Superior temporal gyrus (tissue), 1 donor: Measurements from ENCODE around the gene ZFP64.
A peak's percentile ranks its signal among the peaks of the same experiment; 100 is the strongest.
"Not testable (repeated sequence)": the region's sequence is repeated elsewhere in the genome, so short reads cannot be mapped to it uniquely, and the experiment has no call there.

ENCODE experiments used
- DNase-seq: peaks from one replicate; pipeline ENCODE4 v3.0.0-alpha.2; 2016; ENCODE audit errors: extremely low spot score

The ZFP64 gene

GRCh38 chr20:52191132-52191915 lies at the start of gene ZFP64:
Gene ZFP64 (minus strand): TSS chr20:52191779. CDS start chr20:52191636, 143 bp downstream.
- DNase-seq = peak; percentile 86

DNA sequence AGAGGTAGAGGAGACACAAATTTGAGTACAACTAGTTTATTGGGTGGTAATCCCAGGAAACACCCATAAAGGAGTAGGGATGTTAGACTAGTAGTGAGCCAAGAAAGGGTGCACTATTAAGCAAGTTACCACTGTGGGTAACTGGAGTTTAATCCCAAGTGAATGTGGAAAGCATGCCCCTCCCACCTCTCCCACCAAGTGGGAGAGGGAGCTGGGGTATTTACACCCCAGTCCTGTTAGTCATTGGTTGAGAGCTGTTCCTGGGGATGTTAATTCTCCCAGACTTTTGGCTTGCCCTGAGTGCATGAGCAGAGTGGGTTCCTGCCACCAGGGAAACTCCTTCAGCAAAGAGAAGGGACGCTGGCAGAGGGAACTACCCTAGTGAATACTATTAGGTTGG lies 49.2 kb upstream of the ZFP64 start:
- DNase-seq = no peak

- no peak for DNase-seq
Observed at GRCh38 chr20:52239102-52239501, 47.5 kb upstream of the ZFP64 start.

GRCh38 chr20:52236292-52236691 lies 44.7 kb upstream of the ZFP64 start:
- DNase-seq = peak; percentile 15

DNA sequence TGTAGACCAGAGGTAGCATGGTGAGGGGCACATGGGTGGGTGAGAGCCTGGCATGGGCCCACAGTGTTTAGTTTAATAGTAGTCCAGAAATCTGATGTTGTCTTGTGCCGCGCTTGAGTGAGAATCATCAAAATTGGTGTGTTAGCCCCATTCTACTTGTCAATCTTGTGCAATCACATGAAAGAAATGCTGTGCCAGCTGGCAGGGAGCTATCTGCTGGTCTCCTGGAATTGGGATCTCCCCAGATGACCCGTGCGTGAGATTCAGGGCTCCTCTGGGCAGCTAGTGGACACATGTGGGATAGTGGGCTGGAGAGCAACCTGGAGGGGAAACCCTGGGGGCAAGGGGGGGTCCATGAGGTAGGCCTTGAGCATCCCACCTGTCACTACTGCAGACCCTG lies 43.5 kb upstream of the ZFP64 start:
- DNase-seq = no peak

GRCh38 chr20:52234302-52235045 lies 42.9 kb upstream of the ZFP64 start:
- no peak for DNase-seq

DNA sequence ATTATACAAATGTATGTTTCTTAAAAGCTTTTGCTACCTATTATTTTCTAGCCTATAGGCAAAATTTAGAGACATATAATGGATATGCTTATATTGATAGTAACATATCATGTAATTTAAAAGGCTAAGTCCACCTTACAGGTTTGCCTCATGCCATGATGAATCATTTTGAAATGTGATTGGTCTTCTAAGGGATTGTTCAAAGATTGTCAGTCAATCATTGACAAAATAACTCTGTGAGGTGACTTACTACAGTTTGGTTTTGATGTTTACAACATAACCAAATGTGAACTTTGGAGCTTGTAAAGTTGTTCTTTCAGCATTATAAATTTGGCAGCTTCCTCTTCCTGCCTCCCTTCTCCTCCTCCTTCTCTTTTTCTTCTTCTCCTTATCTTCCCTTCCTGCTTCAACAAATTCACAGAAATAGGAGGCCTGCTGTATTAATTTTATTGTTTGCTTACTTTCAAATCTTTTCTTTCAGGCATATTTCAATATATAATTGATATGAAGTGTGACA lies 39.7 kb upstream of the ZFP64 start:
- DNase-seq = no peak

DNA sequence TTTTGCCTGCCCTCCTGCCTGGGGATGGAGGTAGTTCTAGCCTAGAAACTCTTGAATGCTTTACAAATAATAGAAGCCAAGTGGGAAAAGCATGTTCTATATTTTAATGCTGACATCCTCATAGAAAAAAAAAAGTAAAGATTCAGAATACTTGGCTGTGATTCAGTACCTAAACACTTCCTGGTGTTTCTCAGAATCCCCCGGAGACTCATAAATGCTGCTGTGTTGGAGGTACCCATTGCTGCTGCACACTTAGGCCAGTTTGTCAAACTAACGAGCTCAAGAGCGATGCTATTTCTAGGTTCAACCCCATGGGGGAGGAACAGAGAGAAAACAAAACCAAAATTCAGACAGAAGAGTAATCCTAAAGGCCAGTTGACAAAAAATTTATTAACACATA lies 38.8 kb upstream of the ZFP64 start:
- DNase-seq = peak; percentile 13

DNA sequence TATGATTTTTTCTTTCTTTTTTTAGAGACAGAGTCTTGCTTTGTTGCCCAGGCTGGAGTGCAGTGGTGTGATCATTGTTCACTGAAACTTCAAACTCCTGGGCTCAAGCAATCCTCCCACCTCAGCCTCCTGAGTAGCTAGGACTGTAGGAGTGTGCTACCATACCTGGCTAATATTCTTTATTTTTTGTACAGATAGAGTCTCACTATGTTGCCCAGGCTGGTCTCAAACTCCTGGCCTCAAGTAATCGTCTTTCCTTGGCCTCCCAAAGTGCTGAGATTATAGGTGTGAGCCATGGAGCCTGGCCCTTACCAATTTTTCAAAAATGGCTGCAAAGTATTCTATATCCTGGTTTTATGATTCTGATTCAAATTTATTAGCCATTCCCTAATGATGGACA lies 37.8 kb upstream of the ZFP64 start:
- DNase-seq = not testable (repeated sequence)

DNA sequence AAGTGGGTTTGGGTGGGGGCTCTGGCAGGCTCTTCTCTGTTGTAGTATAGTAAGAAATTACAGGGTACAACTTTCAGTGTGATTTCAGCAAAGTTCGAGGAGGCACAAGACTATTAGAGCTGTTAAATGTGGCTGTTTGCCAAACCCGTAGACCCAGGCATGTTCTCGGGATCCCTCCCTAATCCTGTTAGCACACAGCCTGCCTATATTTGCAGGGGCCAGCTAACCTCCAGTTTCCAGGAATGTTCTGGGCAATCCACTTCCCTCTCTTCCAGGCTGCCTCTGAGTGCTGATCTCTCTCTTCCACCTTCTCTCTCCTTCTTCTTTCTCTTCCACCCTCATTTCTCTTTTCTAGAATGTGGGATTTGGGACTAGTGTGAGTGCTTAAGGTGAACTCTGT lies 34.8 kb upstream of the ZFP64 start:
- no peak for DNase-seq

- no peak for DNase-seq
Observed at GRCh38 chr20:52224920-52225319, 33.3 kb upstream of the ZFP64 start.

DNA sequence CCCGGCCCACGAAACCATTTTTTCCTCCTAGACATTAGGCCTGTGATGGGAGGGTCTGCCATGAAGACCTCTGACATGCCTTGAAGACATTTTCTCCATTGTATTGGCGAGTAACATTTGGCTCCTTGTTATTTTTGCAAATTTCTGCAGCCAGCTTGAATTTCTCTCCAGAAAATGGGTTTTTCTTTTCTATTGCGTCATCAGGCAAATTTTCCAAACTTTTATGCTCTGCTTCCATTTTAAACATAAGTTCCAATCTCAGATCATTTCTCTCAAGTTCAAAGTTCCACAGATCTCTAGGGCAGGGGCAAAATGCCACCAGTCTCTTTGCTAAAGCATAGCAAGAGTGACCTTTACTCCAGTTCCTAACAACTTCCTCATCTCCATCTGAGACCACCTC lies 29.8 kb upstream of the ZFP64 start:
- not testable (repeated sequence) for DNase-seq

DNA sequence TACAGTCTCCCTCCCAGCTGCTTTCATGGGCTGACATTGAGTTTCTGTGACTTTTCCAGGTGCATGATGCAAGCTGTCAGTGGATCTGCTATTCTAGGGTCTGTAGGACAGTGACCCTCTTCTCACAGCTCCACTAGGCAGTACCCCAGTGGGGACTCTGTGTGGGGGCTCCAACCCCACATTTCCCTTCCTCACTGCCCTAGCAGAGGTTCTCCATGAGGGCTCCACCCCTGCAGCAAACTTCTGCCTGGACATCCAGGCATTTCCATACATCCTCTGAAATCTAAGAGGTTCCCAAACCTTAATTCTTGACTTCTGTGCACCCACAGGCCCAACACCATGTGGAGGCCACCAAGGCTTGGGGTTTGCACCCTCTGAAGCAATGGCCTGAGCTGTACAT lies 29.3 kb upstream of the ZFP64 start:
- DNase-seq = not testable (repeated sequence)

DNA sequence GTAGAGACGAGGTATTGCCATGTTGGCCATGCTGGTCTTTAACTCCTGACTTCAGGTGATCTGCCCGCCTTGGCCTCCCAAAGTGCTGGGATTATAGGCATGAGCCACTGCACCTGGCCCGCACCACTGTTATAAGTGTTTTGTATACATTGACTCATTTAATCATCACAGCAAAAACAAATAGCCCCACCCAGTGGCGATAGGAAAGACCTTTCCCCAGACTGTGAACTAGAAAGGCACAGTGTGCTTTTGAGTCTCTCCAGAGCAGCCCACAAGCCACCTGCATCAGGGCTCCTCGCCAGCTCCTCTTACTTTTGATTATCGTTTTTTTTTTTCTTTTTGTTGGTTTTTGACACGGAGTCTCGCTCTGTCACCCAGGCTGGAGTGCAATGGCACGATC lies 27.9 kb upstream of the ZFP64 start:
- no peak for DNase-seq

GRCh38 chr20:52217689-52218395 lies 26.3 kb upstream of the ZFP64 start:
- DNase-seq = no peak

DNA sequence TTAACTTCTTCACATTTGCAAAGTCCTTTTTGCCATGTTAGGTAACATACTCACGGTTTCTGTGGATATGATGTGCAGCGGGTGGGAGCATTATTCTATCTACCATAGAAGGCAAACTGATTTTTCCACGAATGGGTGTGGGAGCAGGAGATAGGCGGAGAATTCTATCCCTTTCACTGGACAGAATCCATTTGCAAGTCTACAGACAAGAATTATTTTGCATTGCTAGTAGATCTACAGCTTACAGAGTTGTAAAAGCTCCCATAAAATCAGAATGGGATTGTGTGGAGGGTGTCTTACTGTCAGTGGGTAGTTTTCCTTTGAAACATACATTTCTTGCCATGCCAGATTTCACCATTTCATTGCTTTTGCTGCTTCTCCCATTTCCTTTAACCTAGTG lies 22.4 kb upstream of the ZFP64 start:
- DNase-seq = no peak

DNA sequence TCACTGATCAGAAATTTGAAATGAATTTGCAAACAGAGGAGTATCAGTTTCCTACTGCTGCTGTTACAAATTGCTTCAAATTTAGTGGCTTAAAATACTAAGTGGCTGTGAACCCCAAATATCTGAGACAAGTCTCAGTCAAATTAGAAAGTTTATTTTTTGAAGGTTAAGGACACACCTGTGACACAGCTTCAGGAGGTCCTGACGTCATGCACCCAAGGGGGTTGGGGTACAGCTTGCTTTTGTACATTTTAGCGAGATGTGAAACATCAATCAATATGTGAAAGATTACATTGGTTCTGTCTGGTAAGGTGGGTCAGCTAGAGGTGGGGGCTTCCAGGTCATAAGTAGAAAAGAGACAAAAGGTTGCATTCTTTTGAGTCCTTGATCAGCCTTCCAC lies 21.4 kb upstream of the ZFP64 start:
- DNase-seq = no peak

- DNase-seq = no peak
Observed at GRCh38 chr20:52210037-52210990, 18.7 kb upstream of the ZFP64 start.

GRCh38 chr20:52209154-52209571 lies 17.6 kb upstream of the ZFP64 start:
- no peak for DNase-seq

- DNase-seq = no peak
Observed at GRCh38 chr20:52207020-52207810, 15.6 kb upstream of the ZFP64 start.
